Fibroblast of lung (primary cell): Measurements from ENCODE around the gene ALG12. TPM values are rescaled to one million over a fixed set of nuclear protein-coding genes. Genes with fewer than 3 reads are reported as not detected.

ENCODE experiments used
- DNase-seq, 2 donors: peaks; one replicate each; pipeline versions ENCODE4 v3.0.0 to v3.0.0-alpha.2; 2010; ENCODE audit warnings: low read depth in 2 of 2
- H2AFZ ChIP-seq: 2 replicates; pipeline ENCODE4 v1.5.1; 2012; ENCODE audit warnings: low read length, control low read depth, inconsistent platforms
- H3K27ac ChIP-seq: 2 replicates; pipeline ENCODE4 v1.5.1; 2011; ENCODE audit warnings: low read length, control low read depth; ENCODE audit not compliant: insufficient read depth
- H3K27me3 ChIP-seq: 2 replicates; pipeline ENCODE4 v1.5.1; 2011; ENCODE audit warnings: mild to moderate bottlenecking, low read length; ENCODE audit not compliant: control insufficient read depth, insufficient read depth
- H3K36me3 ChIP-seq: 2 replicates; pipeline ENCODE4 v1.5.1; 2011; ENCODE audit warnings: low read length; ENCODE audit not compliant: control insufficient read depth, insufficient read depth
- H3K4me1 ChIP-seq: 2 replicates; pipeline ENCODE4 v1.5.1; 2011; ENCODE audit warnings: low read length; ENCODE audit not compliant: control insufficient read depth, insufficient read depth; ENCODE audit errors: extremely low read depth
- H3K4me2 ChIP-seq: 2 replicates; pipeline ENCODE4 v1.5.1; 2011; ENCODE audit warnings: low read length, control low read depth; ENCODE audit not compliant: insufficient read depth; ENCODE audit errors: extremely low read depth
- H3K4me3 ChIP-seq, 4 experiments: fragments of 200-600 bp in 1 of 4; sonication (generic) in 1 of 4; replicated peaks in 1 of 4; 2 replicates each; pipeline ENCODE4 v1.5.1; 2011 to 2016; ENCODE audit warnings: low read length in 4 of 4, low read depth in 3 of 4, mild to moderate bottlenecking in 3 of 4, control low read depth in 2 of 4, inconsistent platforms in 1 of 4, mixed read lengths in 1 of 4; ENCODE audit not compliant: insufficient read depth in 1 of 4; ENCODE audit errors: control extremely low read depth in 1 of 4
- H3K79me2 ChIP-seq: 2 replicates; pipeline ENCODE4 v1.5.1; 2012; ENCODE audit warnings: mild to moderate bottlenecking, low read length, inconsistent platforms; ENCODE audit not compliant: control insufficient read depth, insufficient read depth
- H3K9ac ChIP-seq: 2 replicates; pipeline ENCODE4 v1.5.1; 2011; ENCODE audit warnings: mild to moderate bottlenecking, low read length, control low read depth; ENCODE audit not compliant: insufficient read depth
- H3K9me3 ChIP-seq: 2 replicates; pipeline ENCODE4 v1.5.1; 2012; ENCODE audit warnings: low read depth, low read length; ENCODE audit not compliant: control insufficient read depth, insufficient read depth
- H4K20me1 ChIP-seq: 2 replicates; pipeline ENCODE4 v1.5.1; 2011; ENCODE audit warnings: low read length; ENCODE audit not compliant: control insufficient read depth, insufficient read depth; ENCODE audit errors: extremely low read depth
- EZH2 ChIP-seq: IDR thresholded peaks from 2 replicates; pipeline ENCODE4 v1.5.1; 2012; ENCODE audit warnings: low read length, control low read depth, mild to moderate bottlenecking; ENCODE audit errors: missing control alignments
- polyA plus RNA-seq, 2 donors: library from polyadenylated mRNA; depleted of rRNA in 1 of 2; stranded (reverse) in 1 of 2; unstranded in 1 of 2; fragments of >200 nt; gene quantifications; 2 replicates each; pipeline ENCODE4 v1.2.1, GENCODE V29; 2011 to 2012; ENCODE audit warnings: missing spikeins in 1 of 2
- total RNA-seq: library from RNA; depleted of rRNA; stranded (reverse); fragments of >200 nt; gene quantifications from 2 replicates; pipeline ENCODE4 v1.2.1, GENCODE V29; 2014
- TF ChIP-seq, protein P1 (sequence below), 2 donors: IDR thresholded peaks in 1 of 2; conservative IDR thresholded peaks in 1 of 2; 1 replicate in 1 of 2; 2 replicates in 1 of 2; pipeline ENCODE4 v1.5.1; 2011 to 2012; ENCODE audit warnings: low read length in 2 of 2, control low read depth in 1 of 2, inconsistent platforms in 1 of 2, low read depth in 1 of 2, mild to moderate bottlenecking in 1 of 2

ALG12 gene
- total and polyA plus RNA-seq, 2 donors (not counting 1 experiment from before 2014, with no cell fraction given), result 9.6 to 19.0 TPM

DNA sequence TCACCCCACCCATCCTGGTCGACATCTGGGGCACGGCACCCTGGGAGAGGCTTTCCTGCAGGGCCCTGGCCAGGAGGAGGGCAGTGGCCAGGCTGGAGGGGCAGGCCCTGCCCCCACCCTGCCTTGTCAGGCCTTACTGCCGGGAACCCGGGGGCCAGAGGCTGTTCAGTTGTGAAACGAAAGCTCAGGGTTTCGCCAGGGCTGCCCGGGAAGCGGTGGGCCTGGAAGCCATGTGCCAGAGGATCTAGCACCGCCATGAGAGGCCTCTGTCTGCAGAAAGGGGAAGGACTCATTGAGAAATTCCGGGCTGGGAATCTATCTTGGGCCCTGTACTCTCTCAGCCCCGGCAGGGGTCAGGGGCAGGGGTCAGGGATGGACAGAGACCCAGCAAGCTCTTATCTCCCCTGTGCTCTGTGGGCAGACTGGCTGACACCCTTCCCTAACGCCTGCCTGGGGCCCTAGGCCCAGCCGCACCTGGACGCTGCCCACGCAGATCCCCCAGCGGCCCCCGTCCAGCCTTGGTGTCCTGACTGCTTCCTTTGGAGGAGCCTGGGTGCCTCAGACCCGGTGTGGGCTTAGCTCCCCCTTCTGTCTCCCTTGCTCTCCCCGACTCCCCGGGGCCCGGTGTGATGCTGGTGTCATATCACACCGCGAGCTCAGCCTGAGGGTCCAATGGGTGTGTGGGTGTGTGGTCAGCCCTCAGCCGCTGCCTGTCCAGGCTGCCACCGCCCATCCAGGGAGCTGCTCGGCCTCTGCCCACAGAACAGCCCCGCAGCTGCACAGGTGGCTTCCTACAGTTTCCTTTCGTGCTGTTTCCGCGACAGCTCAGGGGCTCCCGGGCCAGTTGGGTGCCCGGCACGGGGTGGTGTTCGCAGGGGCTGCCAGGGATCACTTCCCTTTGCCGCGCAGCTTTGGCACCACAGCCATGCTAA lies 48.8 kb upstream of the ALG12 start:
- H3K4me2 ChIP-seq, result peak overlapping the region; percentile 69
- H3K27ac ChIP-seq, result peak overlapping the region; percentile 85
- peaks cover 20% of the 10 kb centered on the region for H3K36me3 ChIP-seq
- DNase-seq, result peak in 1 of 2 donors; percentile 67
- H3K4me1 ChIP-seq, result peaks cover 33% of the 10 kb centered on the region
- TF ChIP-seq, protein P1, sequence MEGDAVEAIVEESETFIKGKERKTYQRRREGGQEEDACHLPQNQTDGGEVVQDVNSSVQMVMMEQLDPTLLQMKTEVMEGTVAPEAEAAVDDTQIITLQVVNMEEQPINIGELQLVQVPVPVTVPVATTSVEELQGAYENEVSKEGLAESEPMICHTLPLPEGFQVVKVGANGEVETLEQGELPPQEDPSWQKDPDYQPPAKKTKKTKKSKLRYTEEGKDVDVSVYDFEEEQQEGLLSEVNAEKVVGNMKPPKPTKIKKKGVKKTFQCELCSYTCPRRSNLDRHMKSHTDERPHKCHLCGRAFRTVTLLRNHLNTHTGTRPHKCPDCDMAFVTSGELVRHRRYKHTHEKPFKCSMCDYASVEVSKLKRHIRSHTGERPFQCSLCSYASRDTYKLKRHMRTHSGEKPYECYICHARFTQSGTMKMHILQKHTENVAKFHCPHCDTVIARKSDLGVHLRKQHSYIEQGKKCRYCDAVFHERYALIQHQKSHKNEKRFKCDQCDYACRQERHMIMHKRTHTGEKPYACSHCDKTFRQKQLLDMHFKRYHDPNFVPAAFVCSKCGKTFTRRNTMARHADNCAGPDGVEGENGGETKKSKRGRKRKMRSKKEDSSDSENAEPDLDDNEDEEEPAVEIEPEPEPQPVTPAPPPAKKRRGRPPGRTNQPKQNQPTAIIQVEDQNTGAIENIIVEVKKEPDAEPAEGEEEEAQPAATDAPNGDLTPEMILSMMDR (conservative IDR thresholded peaks at IDR 0.05 in 1 of 2, IDR thresholded peaks at IDR 0.05 in 1 of 2; ENCODE audit: low read depth in 1 of 2, low read length in 2 of 2), result no peak
- peak overlapping the region; percentile 51 for H3K9ac ChIP-seq
- H3K79me2 ChIP-seq, result peaks cover 25% of the 10 kb centered on the region
- H3K27me3 ChIP-seq, result no peaks in the 10 kb centered on the region
- no peaks in the 10 kb centered on the region for H4K20me1 ChIP-seq
- H3K4me3 ChIP-seq, result peak overlapping the region in 3 of 4 experiments; percentile 9 to 38 (median 22)
- H2AFZ ChIP-seq, result no peak overlapping the region
- H3K9me3 ChIP-seq, result no peaks in the 10 kb centered on the region

DNA sequence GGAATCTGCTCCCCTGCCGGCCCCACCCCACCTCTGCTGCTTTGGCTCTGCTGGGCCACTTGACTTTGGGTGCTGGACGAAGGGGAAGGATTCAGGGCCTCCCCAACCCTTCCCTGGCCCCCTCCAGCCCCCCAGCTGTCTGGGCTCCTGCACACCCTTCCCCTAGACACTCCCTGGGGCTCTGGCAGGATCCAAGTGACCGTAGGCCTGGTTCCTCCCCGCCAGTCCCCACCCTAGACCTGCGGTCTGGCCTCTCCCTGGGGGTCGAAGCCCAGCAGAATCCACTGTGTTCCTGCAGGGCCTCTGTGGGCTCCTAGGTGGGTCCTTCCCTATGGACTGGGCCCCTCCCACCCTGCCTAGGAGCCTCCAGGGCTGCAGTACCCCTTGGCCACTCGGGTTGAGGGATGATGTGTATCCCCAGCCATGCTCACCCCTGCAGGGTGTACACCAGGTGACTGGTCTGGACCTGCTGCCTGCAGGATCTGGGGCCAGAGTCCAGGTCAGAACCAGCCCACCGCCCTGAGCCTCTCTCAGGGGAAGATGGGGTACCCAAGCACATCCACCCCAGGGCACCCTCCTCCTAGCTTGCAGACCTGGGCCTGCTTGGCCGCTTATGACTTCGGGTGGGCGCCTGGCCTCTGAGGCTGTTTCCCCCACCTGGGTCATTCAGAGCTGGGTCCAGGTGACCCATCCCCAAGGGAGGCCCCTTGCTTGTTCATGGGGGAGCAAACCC lies 48.0 kb upstream of the ALG12 start:
- Histone ChIP-seq H3K4me3 (no peak overlapping the region), H3K4me2 (no peak overlapping the region), H3K27me3 (no peaks in the 10 kb centered on the region), H3K36me3 (peaks cover 25% of the 10 kb centered on the region), H3K4me1 (peaks cover 33% of the 10 kb centered on the region), H3K27ac (peak overlapping the region; percentile 85), H3K79me2 (peaks cover 33% of the 10 kb centered on the region), H3K9ac (peak overlapping the region; percentile 16), H4K20me1 (no peaks in the 10 kb centered on the region), H3K9me3 (no peaks in the 10 kb centered on the region), H2AFZ (no peak overlapping the region)
- no peak for DNase-seq
- no peak for TF ChIP-seq EZH2
- TF ChIP-seq, protein P1 (conservative IDR thresholded peaks at IDR 0.05 in 1 of 2, IDR thresholded peaks at IDR 0.05 in 1 of 2; ENCODE audit: low read depth in 1 of 2, low read length in 2 of 2), result no peak
